Mesenteric fat pad (tissue), 1 donor: ENCODE data around the gene BTBD9. TPM values are rescaled to one million over a fixed set of nuclear protein-coding genes. Genes with fewer than 3 reads are reported as not detected.

Experiments
- DNase-seq: peaks from one replicate; pipeline ENCODE4 v3.0.0-alpha.2; 2020; ENCODE audit warnings: low spot score
- total RNA-seq: library from RNA; stranded (reverse); fragmentation: NEBNext Ultra II Directional; extraction: Animal tissue kit (Norgen Biotek cat#: 25700); gene quantifications from one replicate; pipeline ENCODE4 v1.2.1, GENCODE V29; 2021
- donor health status: DM: yes; HTN: yes; CAD: no.

BTBD9 gene
- total RNA-seq, 1 donor from 2014 or later = 15.6 TPM

DNA sequence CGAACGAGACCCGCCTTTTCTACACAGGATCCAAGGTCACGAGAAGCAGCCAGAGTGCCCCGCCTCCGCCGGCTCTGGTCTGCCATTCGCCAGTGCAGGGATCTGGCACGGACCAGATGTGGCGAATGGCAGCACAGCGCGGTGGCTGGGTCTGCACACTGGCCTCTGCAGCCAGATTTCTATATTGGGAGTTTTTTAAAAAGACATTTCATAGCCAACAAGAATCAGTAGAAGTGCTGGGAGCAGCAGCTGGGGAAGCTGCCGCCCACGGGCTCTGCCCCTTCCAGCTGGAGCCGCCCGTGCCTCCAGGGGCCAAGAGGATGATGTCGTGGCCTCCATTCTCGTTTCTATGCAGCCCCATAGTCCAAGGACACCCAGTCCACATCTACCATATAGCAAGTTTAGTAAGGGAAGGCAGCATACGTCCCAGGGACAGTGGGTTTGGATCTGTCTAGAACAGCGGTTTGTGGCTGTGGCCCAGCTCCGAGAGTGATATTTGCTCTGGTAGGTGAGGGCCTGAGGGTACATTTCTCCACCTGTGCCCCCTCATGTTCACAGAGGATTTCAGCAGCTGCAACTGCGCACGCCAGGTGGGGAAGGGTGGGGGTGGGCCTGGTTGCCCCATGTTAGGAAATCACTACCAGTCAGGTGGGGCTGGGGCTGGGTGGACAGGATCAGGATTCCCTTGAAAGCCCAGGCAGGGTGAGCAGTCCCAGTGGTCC, 486.5 kb downstream of the BTBD9 start:
- peak; percentile 83 for DNase-seq

DNA sequence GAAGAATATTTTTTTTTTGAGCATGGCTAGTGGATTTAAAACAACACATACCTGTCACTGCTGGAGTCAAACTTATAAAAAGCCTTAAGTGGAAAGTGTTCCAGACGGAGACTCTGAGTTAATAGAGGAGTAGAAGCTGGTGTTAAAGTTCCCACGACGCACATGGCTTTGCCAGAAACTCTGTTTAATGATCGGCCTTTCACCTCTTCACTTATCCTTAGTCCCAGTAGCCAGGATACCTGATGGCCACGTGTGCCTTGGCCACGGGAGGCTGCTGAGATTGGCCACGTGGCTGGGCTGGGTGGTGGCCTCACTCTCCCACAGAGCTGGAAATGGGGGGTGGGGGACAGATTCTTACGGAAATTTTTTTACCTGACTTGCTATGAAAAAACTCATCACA, 487.1 kb downstream of the BTBD9 start:
- DNase-seq = peak; percentile 43

DNA sequence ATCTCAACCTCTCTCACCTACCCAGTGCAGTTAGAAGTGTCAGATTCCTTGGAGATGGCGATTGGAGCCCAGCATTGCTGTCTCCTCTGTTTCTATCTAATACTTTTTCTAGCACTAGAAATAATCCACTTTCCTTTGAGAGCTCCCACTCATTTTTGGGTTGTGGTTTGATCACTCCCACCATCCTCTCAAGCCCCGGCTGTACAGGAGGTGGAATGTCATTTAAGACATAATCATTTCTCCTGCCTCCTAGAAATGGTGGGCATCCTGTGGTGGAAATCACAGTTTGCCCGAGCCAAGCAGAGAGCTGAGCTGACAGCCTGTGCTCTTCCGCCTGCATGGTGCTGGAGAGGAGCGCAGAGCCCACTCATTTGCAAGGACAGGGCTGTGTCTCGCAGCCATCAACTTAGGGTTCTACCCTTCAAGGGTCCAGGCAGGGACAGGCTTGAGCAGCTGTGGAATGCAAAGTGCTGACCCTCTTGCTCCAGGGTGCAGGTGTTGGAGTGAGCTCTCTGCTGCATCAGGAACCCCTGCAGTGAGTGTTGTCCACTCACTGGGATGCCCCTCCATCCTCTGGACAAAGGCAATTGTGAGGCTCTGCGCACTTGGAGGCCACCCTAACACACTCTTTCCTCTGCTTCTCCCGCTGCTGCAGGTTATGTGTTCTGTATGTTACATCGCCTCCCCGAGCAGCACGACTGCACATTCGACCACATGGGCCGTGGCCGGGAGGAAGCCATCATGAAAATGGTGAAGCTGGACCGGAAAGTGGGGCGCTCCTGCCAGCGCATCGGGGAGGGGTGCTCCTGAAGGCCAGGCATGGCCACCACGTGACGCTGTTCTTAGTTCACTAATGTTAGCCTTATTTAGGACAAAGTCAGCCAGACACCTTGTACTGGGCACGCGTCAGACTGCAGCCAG, 487.9 kb downstream of the BTBD9 start:
- DNase-seq = peak; percentile 75

DNA sequence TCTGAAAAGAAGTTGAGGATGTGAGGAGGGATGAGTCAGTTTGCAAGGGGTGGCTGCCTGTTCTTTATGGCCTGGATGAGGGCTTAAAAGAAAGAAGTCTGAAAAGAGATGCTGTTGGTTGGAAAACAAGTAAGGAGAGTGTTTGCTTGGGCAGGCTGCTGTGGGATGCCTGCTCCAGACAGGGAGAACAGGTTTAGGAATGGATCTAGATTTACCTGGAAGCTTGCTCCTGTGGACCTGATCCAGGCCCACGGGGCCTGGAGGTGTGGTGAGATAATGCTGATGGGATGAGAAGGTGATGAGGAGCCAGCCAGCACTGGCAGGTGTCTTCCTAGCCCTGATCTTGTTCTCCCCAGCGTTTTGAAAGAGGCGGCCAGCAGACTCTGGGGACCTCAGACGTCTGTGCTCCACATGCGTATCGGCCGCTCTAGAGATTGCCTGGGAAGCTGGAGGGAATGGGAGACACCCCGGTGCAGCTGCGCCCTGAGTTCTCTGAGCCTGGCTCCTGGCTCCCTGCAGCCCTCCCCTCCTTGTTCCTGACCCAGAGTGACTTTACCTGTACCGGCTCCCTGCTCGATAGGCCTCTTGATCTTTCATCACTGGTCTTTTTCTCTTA, 488.9 kb downstream of the BTBD9 start:
- DNase-seq = peak; percentile 65

DNA sequence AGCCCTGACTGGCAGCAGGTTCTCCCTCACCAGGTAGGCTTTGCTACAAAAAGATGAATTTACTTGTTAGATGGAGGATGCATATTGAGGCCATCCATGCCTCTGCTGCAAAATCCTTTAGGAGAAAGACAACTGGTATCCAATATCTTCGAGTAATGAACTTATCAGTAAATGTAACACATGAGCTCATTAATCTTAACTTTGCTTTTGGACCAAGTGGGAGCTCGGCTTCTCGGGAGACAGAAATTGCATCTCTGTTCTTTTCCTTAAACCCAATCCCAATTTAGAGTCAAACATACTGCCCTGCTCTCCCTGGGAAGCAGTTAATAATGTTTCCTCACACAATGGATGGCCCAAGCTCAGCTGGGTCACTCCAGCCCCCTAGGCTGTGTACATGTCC, 489.7 kb downstream of the BTBD9 start:
- no peak for DNase-seq

DNA sequence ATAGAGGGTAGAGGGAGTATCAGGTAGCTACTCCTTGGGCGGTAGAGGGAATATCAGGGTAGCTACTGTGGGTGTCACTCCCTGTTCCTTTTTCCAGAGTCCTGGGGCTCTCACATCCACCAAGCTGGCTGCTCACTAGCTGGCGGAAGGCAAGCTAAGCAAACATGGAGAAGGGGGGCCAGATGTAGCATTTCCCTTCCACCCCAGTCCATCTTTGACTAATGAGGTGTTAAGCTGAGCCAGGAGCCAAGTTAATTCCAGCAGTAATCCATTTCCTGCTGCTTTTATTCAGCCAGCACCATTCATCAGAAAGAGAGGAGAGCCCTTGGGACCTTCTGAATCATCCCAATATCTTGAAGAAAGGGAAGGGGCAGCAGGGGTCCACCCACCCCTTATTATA, 490.2 kb downstream of the BTBD9 start:
- DNase-seq = no peak

DNA sequence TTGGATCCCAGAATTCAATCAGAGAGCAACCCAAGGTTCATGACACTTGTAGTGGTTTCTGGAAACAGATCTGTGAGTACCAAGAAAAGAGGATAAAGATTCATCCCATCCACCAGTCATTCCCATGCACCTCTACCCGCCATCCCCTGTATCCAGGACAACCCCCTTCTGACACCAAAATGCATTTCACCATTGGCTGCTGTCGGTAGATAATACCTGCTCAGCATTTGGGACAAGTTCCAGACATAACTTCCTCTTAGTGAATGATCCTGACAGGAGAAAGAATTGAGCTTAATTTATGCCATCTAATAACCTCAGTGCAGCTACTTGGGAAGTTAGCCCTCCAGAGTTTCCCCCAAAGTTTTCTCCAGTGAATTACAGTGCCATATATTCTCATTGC, 491.1 kb downstream of the BTBD9 start:
- DNase-seq = no peak

DNA sequence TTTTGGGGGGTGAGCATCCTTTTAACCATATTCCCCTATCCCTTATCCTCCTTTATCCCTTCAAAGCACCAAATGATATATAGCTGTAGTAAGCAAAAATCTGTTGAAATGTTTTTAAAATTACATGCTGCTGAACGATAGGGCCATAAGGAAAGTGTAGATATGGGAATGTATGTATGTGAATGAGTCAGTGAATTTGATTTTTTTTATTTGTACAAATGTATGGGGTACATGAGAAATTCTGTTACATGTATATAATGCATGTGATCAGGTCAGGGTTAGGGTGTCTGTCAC, 493.0 kb downstream of the BTBD9 start:
- DNase-seq = no peak

DNA sequence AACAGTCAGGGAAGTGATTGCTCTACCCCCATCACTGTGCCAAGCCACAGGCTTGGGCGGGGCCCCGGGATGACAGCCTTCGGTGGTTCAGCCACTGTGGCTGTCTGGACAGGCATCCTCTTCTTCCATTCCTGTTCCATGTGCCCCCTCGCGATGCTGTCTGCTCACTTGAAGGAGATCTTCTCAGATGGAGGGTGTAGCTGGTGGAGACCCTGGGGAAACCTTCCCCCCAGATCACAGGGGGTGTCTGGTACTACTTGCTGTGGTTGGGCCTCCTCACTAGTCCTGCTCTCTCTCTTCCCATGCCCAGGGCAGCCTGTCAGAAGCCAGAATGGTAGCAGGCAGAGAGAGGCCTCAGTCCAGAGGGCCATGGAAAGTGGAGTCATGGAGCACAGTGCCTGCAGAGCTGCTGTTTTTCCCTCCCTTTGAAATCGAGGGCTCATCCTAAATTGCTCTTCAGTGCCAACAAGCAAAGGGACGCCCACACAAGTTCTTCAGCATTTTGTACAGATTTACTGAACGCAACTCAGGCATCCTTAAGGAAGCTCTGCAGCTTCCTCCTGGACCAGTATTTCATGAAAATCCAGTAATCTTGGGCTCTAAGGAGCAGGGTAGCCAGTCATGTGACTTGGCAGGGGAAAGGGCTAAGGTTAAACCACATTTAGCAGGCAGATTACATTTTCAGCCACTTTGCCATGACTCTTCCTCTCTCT, 493.6 kb downstream of the BTBD9 start:
- DNase-seq = peak; percentile 74

DNA sequence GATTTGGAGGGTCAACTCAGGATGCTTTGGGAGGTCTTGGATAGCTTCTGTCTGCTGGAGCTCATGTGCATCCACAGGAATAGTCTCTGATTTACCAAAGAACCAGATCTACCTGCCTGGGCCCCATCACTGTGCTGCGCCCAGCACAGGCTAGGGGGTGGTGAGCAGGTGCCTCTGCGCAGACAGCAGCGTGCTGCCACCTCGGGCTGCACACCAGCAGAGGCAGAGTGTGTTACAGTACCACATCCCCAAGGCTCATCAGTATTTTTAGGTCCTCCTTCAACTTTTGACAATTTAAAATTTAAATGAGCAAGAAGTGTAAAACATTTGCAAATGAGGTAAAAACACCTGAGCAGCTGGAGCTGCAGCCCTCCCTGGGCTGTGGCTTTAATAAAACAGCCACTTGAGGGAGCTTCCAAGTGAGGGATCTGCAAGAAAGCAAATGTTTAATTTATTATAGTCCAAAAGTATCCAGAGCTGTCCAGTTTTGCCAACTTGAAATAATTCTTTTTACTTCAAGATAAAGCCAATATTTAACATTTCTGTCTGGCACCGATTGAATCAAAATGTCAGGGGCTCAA, 495.3 kb downstream of the BTBD9 start:
- no peak for DNase-seq

DNA sequence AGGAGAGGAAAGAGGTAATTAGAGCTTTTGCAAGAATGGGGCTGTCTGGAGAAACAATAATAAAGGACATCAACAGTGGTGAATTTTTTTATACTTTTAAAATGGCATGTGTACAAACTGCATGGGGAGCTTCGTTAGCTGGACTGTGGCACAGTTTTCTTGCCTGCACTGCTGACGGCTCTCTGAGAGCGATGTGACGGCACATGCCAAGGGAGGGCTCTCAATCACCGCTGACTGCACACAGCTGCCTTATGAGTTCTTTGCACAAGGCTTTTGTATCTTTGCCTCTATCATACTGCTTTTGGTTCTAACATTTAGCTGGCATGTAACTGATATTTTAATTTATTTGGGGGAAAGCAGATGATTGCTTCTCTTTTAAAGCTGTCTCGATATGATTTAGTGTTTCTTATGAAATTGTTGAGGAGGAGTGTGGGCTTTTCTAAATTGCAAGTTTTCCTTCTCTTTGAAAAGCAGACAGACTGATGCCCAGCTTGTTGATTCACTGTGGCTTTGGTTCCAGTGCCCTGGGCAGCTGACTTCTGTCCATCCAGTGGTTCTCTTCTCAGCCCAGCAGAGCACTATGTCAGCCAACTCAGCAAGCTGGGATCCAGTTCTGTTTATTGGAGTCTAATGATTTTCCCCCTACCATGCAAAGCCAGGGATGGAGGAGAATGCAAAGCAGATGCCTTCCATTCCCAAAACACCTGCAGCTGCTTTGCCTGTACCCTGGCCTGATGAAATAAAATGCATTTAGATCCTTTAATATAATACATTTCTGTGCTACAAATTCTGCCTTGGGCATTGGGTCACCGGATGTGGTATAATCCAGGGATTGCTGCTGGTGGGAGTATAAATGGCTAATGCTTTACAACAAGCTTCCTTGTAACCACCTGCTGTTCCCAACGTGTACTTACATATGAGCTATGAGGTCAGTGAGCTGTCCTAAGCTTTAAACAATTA, 496.3 kb downstream of the BTBD9 start:
- DNase-seq = peak; percentile 79

DNA sequence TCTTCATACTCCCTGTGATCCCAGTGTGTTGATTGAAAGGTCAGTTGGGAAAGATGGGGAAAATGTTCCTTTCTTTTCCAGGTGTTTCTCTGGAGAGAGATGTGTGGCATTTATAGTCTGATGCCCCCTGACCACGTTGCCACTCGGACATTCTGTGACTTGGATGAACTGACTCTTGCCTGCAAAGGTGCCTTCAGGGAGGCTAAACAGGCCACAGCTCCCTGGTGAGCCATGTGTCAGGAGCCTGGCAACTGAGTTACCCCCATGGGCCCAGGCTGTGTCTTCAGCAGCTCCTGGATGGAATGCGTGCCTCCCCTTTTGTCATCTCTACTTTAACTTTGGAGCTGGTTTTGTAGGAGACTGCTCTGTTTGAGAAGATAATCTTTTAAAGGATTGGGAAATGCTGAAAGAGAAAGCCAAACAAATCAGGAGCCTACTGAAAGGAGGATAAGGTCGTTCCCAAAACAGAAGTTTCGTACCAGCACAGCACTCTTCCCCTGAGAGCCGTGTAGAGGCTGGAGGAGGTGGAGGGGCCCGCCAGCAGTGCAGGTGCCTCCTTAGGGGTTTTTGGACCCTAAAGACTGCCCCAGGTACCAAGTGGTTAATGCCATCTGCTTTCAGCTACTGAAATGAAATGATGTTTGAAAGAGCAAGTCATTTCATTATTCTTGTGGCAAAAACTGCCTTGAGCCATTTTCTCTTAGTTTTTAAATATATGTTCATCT, 497.4 kb downstream of the BTBD9 start:
- peak; percentile 53 for DNase-seq

DNA sequence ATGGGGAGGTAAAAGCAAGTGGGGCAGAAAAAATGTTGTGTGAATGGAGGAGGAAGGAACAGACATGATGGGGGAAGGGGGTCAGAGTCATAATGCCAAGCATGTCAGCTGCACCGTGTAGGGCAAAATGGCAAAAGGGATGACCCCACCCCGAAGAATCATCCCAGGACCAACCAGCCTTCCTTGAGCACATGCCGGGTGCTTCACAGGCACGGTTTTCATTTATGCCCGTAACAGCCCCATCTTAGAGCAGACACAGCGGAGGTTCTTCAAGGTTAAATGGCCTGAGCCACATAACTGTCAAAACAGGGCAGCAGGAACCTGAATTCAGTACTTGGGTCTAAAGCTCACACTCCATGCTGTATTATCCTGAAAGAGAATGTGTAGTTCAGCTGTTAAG, 498.0 kb downstream of the BTBD9 start:
- DNase-seq = peak; percentile 59

DNA sequence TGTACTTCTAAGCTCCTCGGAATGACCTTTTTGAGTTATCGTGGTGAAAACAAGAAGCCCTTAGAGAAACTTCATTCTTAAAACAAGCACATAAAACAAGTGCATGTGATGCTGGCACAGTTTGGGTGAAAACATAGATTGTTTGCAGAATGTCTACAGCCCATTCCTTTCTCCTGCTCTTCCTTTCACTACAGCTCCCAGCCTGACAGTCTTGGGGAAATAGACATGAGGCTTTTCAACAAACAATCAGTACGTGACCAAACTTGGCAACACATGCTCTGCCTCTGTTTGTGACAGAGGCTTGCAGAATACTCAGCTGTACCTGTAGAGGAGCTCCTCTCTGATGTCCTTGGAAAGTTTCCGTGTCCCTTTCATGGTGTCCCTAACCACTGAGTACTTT, 498.6 kb downstream of the BTBD9 start:
- DNase-seq = no peak

DNA sequence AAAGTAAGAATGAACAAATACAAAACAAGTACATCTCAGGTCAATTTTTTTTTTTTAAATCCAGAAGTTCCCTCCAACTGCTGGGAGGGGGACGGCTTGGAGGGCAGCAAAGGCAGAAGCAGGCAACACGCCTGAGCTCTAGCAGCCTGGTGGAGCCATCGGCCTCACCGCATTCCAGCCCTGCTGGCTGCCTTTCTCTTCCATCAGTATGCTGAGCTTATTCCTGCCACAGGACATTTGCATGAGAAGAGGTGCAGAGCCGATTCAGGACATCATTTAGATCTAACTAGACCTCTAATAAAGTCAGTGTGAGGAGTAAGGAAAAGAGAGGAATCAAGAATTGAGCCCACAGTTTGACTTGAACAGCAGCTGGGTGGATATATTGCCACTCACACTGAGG, 501.4 kb downstream of the BTBD9 start:
- peak; percentile 43 for DNase-seq

DNA sequence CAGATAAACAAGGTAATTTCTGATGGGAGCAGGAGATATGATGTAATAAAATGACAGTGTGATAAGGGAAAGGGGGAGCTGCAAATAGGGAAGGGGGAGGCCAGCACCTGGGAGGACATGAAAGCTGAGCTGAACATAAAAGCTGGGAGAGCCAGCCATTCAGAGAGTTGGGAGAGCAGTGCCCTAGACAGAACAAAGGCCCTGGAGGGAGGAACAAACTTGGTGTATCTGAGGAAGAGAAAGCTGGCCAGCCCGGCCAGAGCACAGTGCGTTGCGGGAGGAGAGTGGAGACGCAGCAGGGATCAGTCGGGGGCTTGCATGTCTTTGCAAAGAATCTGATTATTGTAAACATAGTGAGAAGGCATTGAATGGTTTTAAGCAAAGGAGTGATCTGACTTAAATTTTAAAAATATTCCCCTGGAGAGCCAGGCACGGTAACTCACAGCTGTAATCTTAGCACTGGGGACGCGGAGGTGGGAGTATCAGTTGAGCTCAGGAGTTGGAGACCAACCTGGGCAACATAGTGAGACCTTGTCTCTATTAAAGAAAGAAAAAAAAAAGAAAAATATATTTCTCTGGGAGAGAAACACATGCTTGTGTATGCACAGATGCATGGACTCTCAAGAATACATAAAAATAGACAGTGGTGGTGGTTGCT, 502.0 kb downstream of the BTBD9 start:
- no peak for DNase-seq

DNA sequence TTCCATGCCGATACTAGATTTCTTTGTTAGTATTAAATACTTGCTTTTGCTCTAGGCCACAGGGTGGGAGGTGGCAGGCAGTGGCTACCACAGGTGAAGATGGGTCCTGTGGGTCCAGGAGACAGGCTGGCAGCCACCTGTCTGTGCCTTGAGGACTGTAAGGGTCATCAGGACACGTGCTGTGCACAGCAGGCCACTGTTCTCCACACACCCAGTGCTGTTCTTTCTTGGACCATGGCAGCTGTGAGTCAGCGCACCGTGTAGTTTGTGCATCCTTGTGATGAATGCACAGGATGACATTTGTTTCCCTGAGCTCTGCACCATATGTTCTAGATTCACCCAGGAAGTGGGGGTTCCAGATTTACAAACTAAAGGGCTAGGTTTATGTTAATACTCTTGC, 503.2 kb downstream of the BTBD9 start:
- DNase-seq = no peak

DNA sequence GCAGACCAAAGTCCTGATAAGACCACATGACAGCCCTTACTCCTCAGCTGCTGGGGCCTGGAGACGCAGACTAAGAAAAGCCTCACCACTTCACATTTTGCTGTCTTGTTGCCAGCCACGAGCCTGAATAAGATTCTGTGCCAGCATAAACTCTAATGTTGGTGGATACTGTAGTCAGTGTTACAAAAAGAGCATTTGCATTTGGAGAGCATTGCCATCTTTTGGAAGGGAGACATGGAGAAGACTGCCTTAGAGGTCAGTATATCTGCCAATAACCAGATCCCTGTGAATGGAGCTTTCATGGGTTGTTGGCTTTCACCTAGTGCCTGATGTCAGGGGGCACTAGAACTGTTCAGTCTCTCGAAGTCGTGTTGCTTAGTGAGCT, 505.0 kb downstream of the BTBD9 start:
- no peak for DNase-seq
